Effector CD8-positive, alpha-beta T cell (primary cell): ENCODE data around the gene SPR.

Experiments
- DNase-seq: peaks from one replicate; lab custom pipeline; 2025; lab: John Stamatoyannopoulos, UW

Gene SPR

GRCh38 chr2:72915320-72915906 is 28.2 kb downstream of the SPR start:
- no peak for DNase-seq

GRCh38 chr2:72915907-72916742 is 28.9 kb downstream of the SPR start:
- DNase-seq = no peak

GRCh38 chr2:72916743-72917137 is 29.5 kb downstream of the SPR start:
- DNase-seq = no peak

- DNase-seq = no peak
These were observed 30.1 kb downstream of the SPR start, which contains the start of gene EMX1 for GRCh38 chr2:72917138-72917876. TSS of gene EMX1 (plus strand) at chr2:72917519. CDS start at chr2:72917853, 334 bp downstream.

GRCh38 chr2:72917877-72918553 is 30.8 kb downstream of the SPR start:
- DNase-seq = no peak

GRCh38 chr2:72919414-72920317 is 32.5 kb downstream of the SPR start:
- no peak for DNase-seq

- no peak for DNase-seq
These were observed 33.3 kb downstream of the SPR start for GRCh38 chr2:72920318-72921087.

GRCh38 chr2:72921088-72921851 is 34.1 kb downstream of the SPR start:
- DNase-seq = no peak

- DNase-seq = no peak
These were observed 34.6 kb downstream of the SPR start for GRCh38 chr2:72921853-72922252.

- DNase-seq = no peak
These were observed 36.7 kb downstream of the SPR start for GRCh38 chr2:72923833-72924352.

GRCh38 chr2:72924353-72925240 is 37.4 kb downstream of the SPR start:
- DNase-seq = no peak

GRCh38 chr2:72925328-72925943 is 38.2 kb downstream of the SPR start:
- DNase-seq = no peak

- no peak for DNase-seq
These were observed 39.2 kb downstream of the SPR start for GRCh38 chr2:72926368-72926767.

- no peak for DNase-seq
These were observed 39.7 kb downstream of the SPR start for GRCh38 chr2:72926811-72927465.

GRCh38 chr2:72927619-72928550 is 40.7 kb downstream of the SPR start:
- no peak for DNase-seq

- DNase-seq = no peak
These were observed 41.8 kb downstream of the SPR start for GRCh38 chr2:72929010-72929409.
